OCI-LY7 (cell line): Measurements from ENCODE around the gene IFT25. TPM values are rescaled to one million over a fixed set of nuclear protein-coding genes. Genes with fewer than 3 reads are reported as not detected.

Experiments used
- BruUV-seq: library from RNA; stranded (reverse); fragments of 400-500 nt; replicated peaks from 2 replicates; lab custom pipeline; 2021; lab: Mats Ljungman, UMichigan
- CTCF ChIA-PET: fragments of 300-600 bp; sonication (Branson Sonifier 250); formaldehyde crosslinking; loops from one replicate; lab custom pipeline; 2022; ENCODE audit warnings: antibody characterized with exemption; ENCODE audit not compliant: unreplicated experiment; lab: Charles Lee
- POLR2A ChIA-PET: fragments of 300-600 bp; sonication (Branson Sonifier 250); formaldehyde crosslinking; loops from one replicate; lab custom pipeline; 2022; ENCODE audit warnings: antibody characterized with exemption; lab: Charles Lee
- DNase-seq: peaks from one replicate; pipeline ENCODE4 v3.0.0-alpha.2; 2015; ENCODE audit warnings: low spot score
- H2AFZ ChIP-seq: fragments of 200-600 bp; sonication (generic), shearing (Covaris generic); 2 replicates; pipeline ENCODE4 v1.6.1; 2014; ENCODE audit warnings: mild to moderate bottlenecking, antibody characterized with exemption, low read length, moderate library complexity
- H3K27ac ChIP-seq: fragments of 200-600 bp; sonication (generic); 2 replicates; pipeline ENCODE4 v1.5.1; 2014; ENCODE audit warnings: mixed run types, low read depth, mild to moderate bottlenecking, moderate library complexity, low read length, inconsistent platforms; ENCODE audit not compliant: poor library complexity, severe bottlenecking
- H3K36me3 ChIP-seq: fragments of 200-600 bp; sonication (generic); 2 replicates; pipeline ENCODE4 v1.6.1; 2014; ENCODE audit warnings: mild to moderate bottlenecking, antibody characterized with exemption, low read length, moderate library complexity, mixed read lengths; ENCODE audit not compliant: insufficient read depth
- H3K4me1 ChIP-seq: fragments of 200-600 bp; sonication (generic); 2 replicates; pipeline ENCODE4 v1.5.1; 2014; ENCODE audit warnings: mild to moderate bottlenecking, low read length; ENCODE audit not compliant: insufficient read depth, poor library complexity, severe bottlenecking
- H3K4me2 ChIP-seq: fragments of 200-600 bp; sonication (generic); 2 replicates; pipeline ENCODE4 v1.6.1; 2014; ENCODE audit warnings: mild to moderate bottlenecking, low read length
- H3K4me3 ChIP-seq: fragments of 200-600 bp; sonication (generic); 2 replicates; pipeline ENCODE4 v1.5.1; 2014; ENCODE audit warnings: mild to moderate bottlenecking, low read depth, low read length; ENCODE audit not compliant: poor library complexity, severe bottlenecking
- H3K79me2 ChIP-seq: fragments of 200-600 bp; sonication (generic); 2 replicates; pipeline ENCODE4 v1.6.1; 2016; ENCODE audit warnings: low read depth, mild to moderate bottlenecking, low read length, moderate library complexity, mixed read lengths; ENCODE audit not compliant: insufficient read depth
- H3K9me2 ChIP-seq: fragments of 200-600 bp; sonication (generic); 2 replicates; pipeline ENCODE4 v1.6.1; 2016; ENCODE audit warnings: mild to moderate bottlenecking, low read length, mixed read lengths; ENCODE audit not compliant: insufficient read depth
- H3K9me3 ChIP-seq: fragments of 200-600 bp; sonication (generic); 2 replicates; pipeline ENCODE4 v1.6.1; 2014; ENCODE audit warnings: mild to moderate bottlenecking, mixed run types, low read length, mixed read lengths
- H4K20me1 ChIP-seq: fragments of 200-600 bp; sonication (generic); 2 replicates; pipeline ENCODE4 v1.6.1; 2014; ENCODE audit warnings: mild to moderate bottlenecking, antibody characterized with exemption, low read length, moderate library complexity, mixed read lengths; ENCODE audit not compliant: insufficient read depth
- CTCF ChIP-seq: fragments of 200-600 bp; sonication (generic); conservative IDR thresholded peaks from 2 replicates; pipeline ENCODE4 v1.5.1; 2014; ENCODE audit warnings: mild to moderate bottlenecking, antibody characterized with exemption, low read length, moderate library complexity, mixed read lengths
- EZH2phosphoT487 ChIP-seq: fragments of 200-600 bp; sonication (generic); IDR thresholded peaks from 2 replicates; pipeline ENCODE4 v1.6.1; 2018; ENCODE audit warnings: low read depth, borderline replicate concordance, mild to moderate bottlenecking, mixed run types, antibody characterized with exemption, low read length, moderate library complexity, mixed read lengths
- intact Hi-C: fragments of 100-400 bp; cut with micrococcal nuclease; formaldehyde crosslinking; loops from one replicate; pipeline ENCODE4 v1.10.0; 2022; ENCODE audit not compliant: unreplicated experiment
- total RNA-seq, 2 experiments: library from RNA; depleted of rRNA in 1 of 2; stranded (reverse); fragments of >200 nt in 1 of 2; shearing (Covaris generic) in 1 of 2; gene quantifications; 2 replicates each; pipeline ENCODE4 v1.2.3, GENCODE V29; 2014 to 2022

The IFT25 gene
- total RNA-seq, 2 experiments from 2014 or later, result 45.4 to 57.0 TPM

- Histone ChIP-seq H4K20me1 (no peaks in the 10 kb centered on the region), H2AFZ (no peak overlapping the region), H3K27ac (no peak overlapping the region), H3K4me1 (peaks cover 18% of the 10 kb centered on the region), H3K4me2 (no peak overlapping the region), H3K79me2 (peaks cover 18% of the 10 kb centered on the region; the same call in 1 of the 2 replicates), H3K9me2 (no peaks in the 10 kb centered on the region), H3K9me3 (no peaks in the 10 kb centered on the region), H3K4me3 (no peak overlapping the region), H3K36me3 (peaks cover 18% of the 10 kb centered on the region; the same call in 1 of the 2 replicates)
- POLR2A ChIA-PET, result interaction anchor here (0.8 to 1.6 kb wide), 3 partner anchors 66 to 90 kb away, joined by 3 to 5 read pairs (median 4); no protein-coding TSS in a partner anchor
- TF ChIP-seq CTCF (no peak), EZH2phosphoT487 (no peak)
- no TSS peak for BruUV-seq
- intact Hi-C loops, result loop anchor here (2.0 to 5.0 kb wide), 2 partner anchors 59 to 71 kb away; partner anchors contain the start of gene YIPF1
- CTCF ChIA-PET, result interaction anchor here (1.5 kb wide), 2 partner anchors 69 to 87 kb away, joined by 4 to 12 read pairs; no protein-coding TSS in a partner anchor
- DNase-seq, result no peak
These were observed 2.8 kb upstream of the IFT25 start for GRCh38 chr1:53948291-53948690.

GRCh38 chr1:53947172-53947907 is 1.8 kb upstream of the IFT25 start:
- Histone ChIP-seq H3K9me3 (no peaks in the 10 kb centered on the region), H2AFZ (no peak overlapping the region), H3K9me2 (no peaks in the 10 kb centered on the region), H3K4me2 (peak overlapping the region; percentile 85), H3K4me1 (peaks cover 18% of the 10 kb centered on the region), H3K27ac (no peak overlapping the region), H3K79me2 (peaks cover 26% of the 10 kb centered on the region; the same call in 1 of the 2 replicates), H3K4me3 (peak overlapping the region; percentile 71), H4K20me1 (no peaks in the 10 kb centered on the region), H3K36me3 (peaks cover 10% of the 10 kb centered on the region; the same call in 1 of the 2 replicates)
- no peak for DNase-seq
- BruUV-seq, result TSS peak; percentile 52
- ChIA-PET CTCF (interaction anchor here (0.6 to 1.5 kb wide), 3 partner anchors 68 to 87 kb away, joined by 4 to 12 read pairs (median 4); no protein-coding TSS in a partner anchor), POLR2A (interaction anchor here (0.6 to 1.6 kb wide), 5 partner anchors 9 to 629 kb away, joined by 3 to 6 read pairs (median 4); no protein-coding TSS in a partner anchor)
- TF ChIP-seq EZH2phosphoT487 (no peak), CTCF (no peak)
- intact Hi-C loops, result loop anchor here (2.0 to 5.0 kb wide), 2 partner anchors 70 to 621 kb away; no protein-coding TSS in a partner anchor
